ENCODE results near the gene NAT9. TPM values are rescaled to one million over a fixed set of nuclear protein-coding genes. Genes with fewer than 3 reads are reported as not detected.

Gene NAT9
- total RNA-seq, 1 experiment from 2014 or later, result 64.8 TPM

- Mint-ChIP-seq H3K27ac (ENCODE audit: low read depth, unreplicated experiment) (no peak overlapping the region), H3K9me3 (ENCODE audit: unreplicated experiment) (no peaks in the 10 kb centered on the region), H3K36me3 (ENCODE audit: insufficient read depth, unreplicated experiment) (no peaks in the 10 kb centered on the region), H3K4me1 (ENCODE audit: insufficient read depth, unreplicated experiment) (peaks cover 15% of the 10 kb centered on the region), H3K27me3 (ENCODE audit: insufficient read depth, unreplicated experiment) (no peaks in the 10 kb centered on the region), H3K4me3 (ENCODE audit: unreplicated experiment) (no peak overlapping the region)
- no peak for TF ChIP-seq CTCF (IDR thresholded peaks at IDR 0.05; ENCODE audit: unreplicated experiment)
- DNase-seq (ENCODE audit: unreplicated experiment), result no peak
- CTCF ChIA-PET, result interaction anchor here (0.6 to 4.7 kb wide), 18 partner anchors 10 to 621 kb away, joined by 3 to 74 read pairs (median 4); partner anchors contain the start of genes NAT9 and OTOP2
- BruUV-seq (replicated peaks), result no TSS peak
- POLR2A ChIA-PET, result interaction anchor here (0.8 to 2.5 kb wide), 8 partner anchors 12 to 127 kb away, joined by 3 to 12 read pairs (median 4); partner anchors contain the start of genes FDXR and GRIN2C
- intact Hi-C loops (cut with micrococcal nuclease), result no loop called here
Observed at GRCh38 chr17:74745548-74746177, 30.5 kb downstream of the NAT9 start.

GRCh38 chr17:74744714-74745547, 31.2 kb downstream of the NAT9 start:
- Mint-ChIP-seq H3K27ac (ENCODE audit: low read depth, unreplicated experiment) (peak overlapping the region; percentile 84), H3K27me3 (ENCODE audit: insufficient read depth, unreplicated experiment) (peaks cover 3% of the 10 kb centered on the region), H3K4me3 (ENCODE audit: unreplicated experiment) (peak overlapping the region; percentile 59), H3K4me1 (ENCODE audit: insufficient read depth, unreplicated experiment) (peaks cover 9% of the 10 kb centered on the region), H3K9me3 (ENCODE audit: unreplicated experiment) (no peaks in the 10 kb centered on the region), H3K36me3 (ENCODE audit: insufficient read depth, unreplicated experiment) (no peaks in the 10 kb centered on the region)
- BruUV-seq (replicated peaks), result no TSS peak
- intact Hi-C loops (cut with micrococcal nuclease), result loop anchor here (1.0 kb wide), 1 partner anchor 25 kb away; no protein-coding TSS in a partner anchor
- peak; percentile 78 for DNase-seq (ENCODE audit: unreplicated experiment)
- CTCF ChIA-PET, result interaction anchor here (0.6 to 4.7 kb wide), 16 partner anchors 9 to 443 kb away, joined by 3 to 74 read pairs (median 4); partner anchors contain the start of genes NAT9 and OTOP2
- peak; percentile 99 for TF ChIP-seq CTCF (IDR thresholded peaks at IDR 0.05; ENCODE audit: unreplicated experiment)
- POLR2A ChIA-PET, result interaction anchor here (0.6 to 1.6 kb wide), 10 partner anchors 11 to 128 kb away, joined by 3 to 7 read pairs (median 4); partner anchors contain the start of gene GRIN2C

GRCh38 chr17:74744349-74744713, 31.8 kb downstream of the NAT9 start:
- POLR2A ChIA-PET, result interaction anchor here (0.6 to 1.6 kb wide), 5 partner anchors 12 to 129 kb away, joined by 3 to 7 read pairs (median 4); no protein-coding TSS in a partner anchor
- H3K36me3 Mint-ChIP-seq (ENCODE audit: insufficient read depth, unreplicated experiment), result no peaks in the 10 kb centered on the region
- peaks cover 6% of the 10 kb centered on the region for H3K4me1 Mint-ChIP-seq (ENCODE audit: insufficient read depth, unreplicated experiment)
- peak overlapping the region; percentile 84 for H3K27ac Mint-ChIP-seq (ENCODE audit: low read depth, unreplicated experiment)
- peak overlapping the region; percentile 59 for H3K4me3 Mint-ChIP-seq (ENCODE audit: unreplicated experiment)
- H3K9me3 Mint-ChIP-seq (ENCODE audit: unreplicated experiment), result no peaks in the 10 kb centered on the region
- DNase-seq (ENCODE audit: unreplicated experiment), result no peak
- BruUV-seq (replicated peaks), result no TSS peak
- TF ChIP-seq CTCF (IDR thresholded peaks at IDR 0.05; ENCODE audit: unreplicated experiment), result no peak
- peaks cover 9% of the 10 kb centered on the region for H3K27me3 Mint-ChIP-seq (ENCODE audit: insufficient read depth, unreplicated experiment)
- CTCF ChIA-PET, result interaction anchor here (0.6 to 4.7 kb wide), 10 partner anchors 12 to 444 kb away, joined by 3 to 74 read pairs (median 5); partner anchors contain the start of gene NAT9
- intact Hi-C loops (cut with micrococcal nuclease), result loop anchor here (1.0 kb wide), 1 partner anchor 26 kb away; no protein-coding TSS in a partner anchor
